A549 (cell line): ENCODE results near the gene FAM221A.

Source experiments
- HOXA7 ChIP-seq: fragments of 250-450 bp; sonication (Bioruptor Pico); IDR thresholded peaks from 2 replicates; pipeline ENCODE4 v1.5.0; 2020; ENCODE audit warnings: mild to moderate bottlenecking, moderate library complexity
- JUN ChIP-seq, 2 experiments: fragments of >200 bp; sonication (Bioruptor Twin); formaldehyde crosslinking; IDR thresholded peaks; 2 replicates in 1 of 2; 3 replicates in 1 of 2; pipeline ENCODE4 v1.6.1; 2016 to 2017
- MAFK ChIP-seq: fragments of 450-650 bp; IDR thresholded peaks from 2 replicates; pipeline ENCODE4 v1.6.1; 2014; ENCODE audit not compliant: partially characterized antibody
- MYC ChIP-seq: IDR thresholded peaks from 2 replicates; pipeline ENCODE4 v1.6.1; 2012; ENCODE audit warnings: mild to moderate bottlenecking, inconsistent platforms, low read length, improper control_type of control experiment, borderline replicate concordance
- TP53 ChIP-seq: fragments of 250-450 bp; sonication (Bioruptor Pico); IDR thresholded peaks from 2 replicates; pipeline ENCODE4 v1.5.0; 2021; ENCODE audit warnings: mild to moderate bottlenecking, moderate library complexity
- TF ChIP-seq, protein P1 (sequence below): fragments of >200 bp; sonication (Bioruptor Twin); formaldehyde crosslinking; IDR thresholded peaks from 3 replicates; pipeline ENCODE4 v1.5.1; 2016

DNA sequence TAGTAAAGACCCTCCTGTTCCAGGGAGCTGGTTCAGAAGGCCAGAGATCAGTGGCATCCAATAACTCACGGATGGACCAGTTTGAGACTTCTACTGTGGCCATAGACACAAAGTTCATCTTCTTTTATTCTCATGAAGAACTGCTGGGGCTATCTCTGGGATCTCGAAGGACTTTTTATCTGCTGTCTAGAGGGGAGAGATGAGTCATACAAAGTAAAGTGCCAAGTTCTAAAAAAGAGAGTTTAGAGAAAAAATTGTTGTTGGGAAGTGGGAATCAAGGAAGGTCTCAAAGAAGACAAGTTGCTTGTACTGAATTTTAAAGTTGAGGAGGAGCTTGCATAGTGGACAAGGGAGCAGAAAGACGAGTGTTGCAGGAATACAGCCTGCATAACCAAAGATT is 8.0 kb upstream of the FAM221A start:
- TF ChIP-seq, protein P1, sequence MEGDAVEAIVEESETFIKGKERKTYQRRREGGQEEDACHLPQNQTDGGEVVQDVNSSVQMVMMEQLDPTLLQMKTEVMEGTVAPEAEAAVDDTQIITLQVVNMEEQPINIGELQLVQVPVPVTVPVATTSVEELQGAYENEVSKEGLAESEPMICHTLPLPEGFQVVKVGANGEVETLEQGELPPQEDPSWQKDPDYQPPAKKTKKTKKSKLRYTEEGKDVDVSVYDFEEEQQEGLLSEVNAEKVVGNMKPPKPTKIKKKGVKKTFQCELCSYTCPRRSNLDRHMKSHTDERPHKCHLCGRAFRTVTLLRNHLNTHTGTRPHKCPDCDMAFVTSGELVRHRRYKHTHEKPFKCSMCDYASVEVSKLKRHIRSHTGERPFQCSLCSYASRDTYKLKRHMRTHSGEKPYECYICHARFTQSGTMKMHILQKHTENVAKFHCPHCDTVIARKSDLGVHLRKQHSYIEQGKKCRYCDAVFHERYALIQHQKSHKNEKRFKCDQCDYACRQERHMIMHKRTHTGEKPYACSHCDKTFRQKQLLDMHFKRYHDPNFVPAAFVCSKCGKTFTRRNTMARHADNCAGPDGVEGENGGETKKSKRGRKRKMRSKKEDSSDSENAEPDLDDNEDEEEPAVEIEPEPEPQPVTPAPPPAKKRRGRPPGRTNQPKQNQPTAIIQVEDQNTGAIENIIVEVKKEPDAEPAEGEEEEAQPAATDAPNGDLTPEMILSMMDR: no peak
- no peak for TF ChIP-seq HOXA7 (CRISPR knock-in tag)
- TF ChIP-seq TP53 (CRISPR knock-in tag): no peak
- TF ChIP-seq JUN (IDR thresholded peaks at IDR 0.05): no peak
- no peak for TF ChIP-seq MYC
- no peak for TF ChIP-seq MAFK
